Measurements from ENCODE around the gene SVEP1. TPM values are rescaled to one million over a fixed set of nuclear protein-coding genes. Genes with fewer than 3 reads are reported as not detected.

SVEP1 gene
- polyA plus RNA-seq, 1 of the 3 experiments (the other 2 are of a cell fraction): 0.10 TPM

DNA sequence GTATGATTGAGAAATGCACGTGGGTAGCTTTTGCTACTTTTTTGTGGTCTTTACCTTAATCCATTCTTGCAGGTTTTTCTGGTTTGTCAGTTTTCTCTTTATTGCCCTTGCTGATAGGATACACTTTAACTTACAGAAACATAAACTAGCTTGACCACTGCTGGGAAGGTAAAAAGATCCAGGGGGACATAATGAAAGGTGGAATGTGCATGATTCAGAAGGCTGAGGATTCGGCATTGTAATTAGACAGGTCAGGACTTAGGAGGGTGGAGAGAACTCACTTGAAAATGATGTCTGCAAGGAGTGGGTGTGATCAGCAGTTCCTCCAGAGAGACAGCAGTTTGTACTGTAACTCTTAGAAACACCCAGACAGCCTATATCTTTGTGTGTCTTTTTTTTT is 222.0 kb downstream of the SVEP1 start:
- ChIA-PET POLR2A (no interaction called here), CTCF (no interaction called here)
- no peak for DNase-seq
- no peaks in the 10 kb centered on the region for H3K79me2 ChIP-seq (ENCODE audit: insufficient read depth)
- no peaks in the 10 kb centered on the region for H3F3A ChIP-seq (replicated peaks; ENCODE audit: insufficient read depth)
- no peaks in the 10 kb centered on the region for H3K9me2 ChIP-seq
- 46% methylated on average over 2 of the region's 2 CpGs for WGBS (ENCODE audit: low lambda C conversion rate)
- H3K27ac ChIP-seq (ENCODE audit: low read depth in 2 of 2, low read length in 1 of 2): no peak overlapping the region
- TF ChIP-seq YY1 (IDR thresholded peaks at IDR 0.05; ENCODE audit: low read depth) (no peak), GATA2 (CRISPR knock-in tag; IDR thresholded peaks at IDR 0.05) (no peak), FOXM1 (IDR thresholded peaks at IDR 0.05; ENCODE audit: low read depth) (no peak), TCF12 (IDR thresholded peaks at IDR 0.05) (no peak), GABPA (IDR thresholded peaks at IDR 0.05; ENCODE audit: low read depth) (no peak), CHD2 (IDR thresholded peaks at IDR 0.05; ENCODE audit: low read length, partially characterized antibody) (no peak), TAF1 (IDR thresholded peaks at IDR 0.05; ENCODE audit: borderline replicate concordance, low read depth, low read length) (no peak), POLR2AphosphoS5 (IDR thresholded peaks at IDR 0.05; ENCODE audit: low read depth, low read length) (no peak)
- TF ChIP-seq, protein P1, sequence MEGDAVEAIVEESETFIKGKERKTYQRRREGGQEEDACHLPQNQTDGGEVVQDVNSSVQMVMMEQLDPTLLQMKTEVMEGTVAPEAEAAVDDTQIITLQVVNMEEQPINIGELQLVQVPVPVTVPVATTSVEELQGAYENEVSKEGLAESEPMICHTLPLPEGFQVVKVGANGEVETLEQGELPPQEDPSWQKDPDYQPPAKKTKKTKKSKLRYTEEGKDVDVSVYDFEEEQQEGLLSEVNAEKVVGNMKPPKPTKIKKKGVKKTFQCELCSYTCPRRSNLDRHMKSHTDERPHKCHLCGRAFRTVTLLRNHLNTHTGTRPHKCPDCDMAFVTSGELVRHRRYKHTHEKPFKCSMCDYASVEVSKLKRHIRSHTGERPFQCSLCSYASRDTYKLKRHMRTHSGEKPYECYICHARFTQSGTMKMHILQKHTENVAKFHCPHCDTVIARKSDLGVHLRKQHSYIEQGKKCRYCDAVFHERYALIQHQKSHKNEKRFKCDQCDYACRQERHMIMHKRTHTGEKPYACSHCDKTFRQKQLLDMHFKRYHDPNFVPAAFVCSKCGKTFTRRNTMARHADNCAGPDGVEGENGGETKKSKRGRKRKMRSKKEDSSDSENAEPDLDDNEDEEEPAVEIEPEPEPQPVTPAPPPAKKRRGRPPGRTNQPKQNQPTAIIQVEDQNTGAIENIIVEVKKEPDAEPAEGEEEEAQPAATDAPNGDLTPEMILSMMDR (IDR thresholded peaks at IDR 0.05): no peak
- no peak overlapping the region for H3K9ac ChIP-seq
- no peak overlapping the region for H3K4me3 ChIP-seq (ENCODE audit: low read depth in 2 of 2, low read length in 1 of 2)
- no peak overlapping the region for H2AFZ ChIP-seq (ENCODE audit: low read depth)
- no peaks in the 10 kb centered on the region for H3K4me1 ChIP-seq (ENCODE audit: control insufficient read depth in 1 of 2, insufficient read depth in 2 of 2, low read depth in 1 of 2, low read length in 1 of 2)
- no peaks in the 10 kb centered on the region for H3K27me3 ChIP-seq (ENCODE audit: insufficient read depth)
- no peak overlapping the region for H3K4me2 ChIP-seq
- H3K36me3 ChIP-seq (replicated peaks in 1 of 2; ENCODE audit: control insufficient read depth in 1 of 2, insufficient read depth in 2 of 2, low read length in 1 of 2): no peaks in the 10 kb centered on the region
- H3K9me3 ChIP-seq: no peaks in the 10 kb centered on the region
- H4K20me1 ChIP-seq (ENCODE audit: insufficient read depth): no peaks in the 10 kb centered on the region

DNA sequence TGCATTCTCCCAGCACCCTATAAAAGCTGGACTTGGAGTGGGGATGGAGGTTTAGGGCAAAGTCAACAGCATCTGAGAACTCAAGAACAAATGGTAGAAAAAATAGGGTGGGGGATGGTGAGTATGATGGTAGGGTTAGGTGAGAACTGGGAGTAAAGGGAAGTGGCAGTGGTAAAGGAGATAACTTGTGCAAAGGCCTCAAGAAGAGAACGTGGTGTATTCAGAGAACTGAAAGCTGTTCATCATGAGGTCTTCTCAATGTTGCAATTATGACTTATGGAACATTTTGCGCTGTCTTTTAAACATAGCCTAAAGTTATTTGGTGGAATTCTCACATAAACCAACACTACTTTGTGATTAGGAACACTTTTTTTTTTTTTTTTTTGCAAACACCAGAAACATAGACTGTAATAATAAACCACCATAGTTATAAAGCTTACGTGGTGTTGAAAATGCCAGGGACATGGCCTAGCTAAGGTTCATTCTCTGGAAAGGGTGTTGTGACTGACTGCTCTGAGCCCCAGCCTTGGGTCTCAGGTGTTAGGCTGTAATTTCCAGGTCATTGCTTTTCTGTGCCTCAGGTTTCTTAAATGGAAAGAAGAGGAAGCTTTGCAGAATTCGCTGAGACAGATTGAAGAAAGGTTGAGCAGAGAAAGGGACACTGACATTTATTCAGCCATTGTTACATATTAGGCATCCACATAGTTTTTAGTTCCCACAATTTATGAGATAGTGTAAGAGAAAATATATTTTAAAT is 222.7 kb downstream of the SVEP1 start:
- no peaks in the 10 kb centered on the region for H3K4me1 ChIP-seq (ENCODE audit: control insufficient read depth in 1 of 2, insufficient read depth in 2 of 2, low read depth in 1 of 2, low read length in 1 of 2)
- ChIA-PET POLR2A (no interaction called here), CTCF (no interaction called here)
- no peaks in the 10 kb centered on the region for H3K27me3 ChIP-seq (ENCODE audit: insufficient read depth)
- H2AFZ ChIP-seq (ENCODE audit: low read depth): no peak overlapping the region
- DNase-seq: no peak
- H3K9me2 ChIP-seq: no peaks in the 10 kb centered on the region
- TF ChIP-seq RXRA (IDR thresholded peaks at IDR 0.05; ENCODE audit: borderline replicate concordance, low read depth) (no peak), CHD2 (IDR thresholded peaks at IDR 0.05; ENCODE audit: low read length, partially characterized antibody) (no peak), JUND (IDR thresholded peaks at IDR 0.05) (no peak), TEAD4 (IDR thresholded peaks at IDR 0.05; ENCODE audit: borderline replicate concordance, insufficient read depth) (no peak), MXI1 (IDR thresholded peaks at IDR 0.05; ENCODE audit: low read depth, low read length) (no peak), FOXJ3 (CRISPR knock-in tag; IDR thresholded peaks at IDR 0.05) (no peak)
- TF ChIP-seq, protein P2, sequence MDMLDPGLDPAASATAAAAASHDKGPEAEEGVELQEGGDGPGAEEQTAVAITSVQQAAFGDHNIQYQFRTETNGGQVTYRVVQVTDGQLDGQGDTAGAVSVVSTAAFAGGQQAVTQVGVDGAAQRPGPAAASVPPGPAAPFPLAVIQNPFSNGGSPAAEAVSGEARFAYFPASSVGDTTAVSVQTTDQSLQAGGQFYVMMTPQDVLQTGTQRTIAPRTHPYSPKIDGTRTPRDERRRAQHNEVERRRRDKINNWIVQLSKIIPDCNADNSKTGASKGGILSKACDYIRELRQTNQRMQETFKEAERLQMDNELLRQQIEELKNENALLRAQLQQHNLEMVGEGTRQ (IDR thresholded peaks at IDR 0.05; ENCODE audit: borderline replicate concordance, low read depth, low read length): no peak
- TF ChIP-seq, protein P3, sequence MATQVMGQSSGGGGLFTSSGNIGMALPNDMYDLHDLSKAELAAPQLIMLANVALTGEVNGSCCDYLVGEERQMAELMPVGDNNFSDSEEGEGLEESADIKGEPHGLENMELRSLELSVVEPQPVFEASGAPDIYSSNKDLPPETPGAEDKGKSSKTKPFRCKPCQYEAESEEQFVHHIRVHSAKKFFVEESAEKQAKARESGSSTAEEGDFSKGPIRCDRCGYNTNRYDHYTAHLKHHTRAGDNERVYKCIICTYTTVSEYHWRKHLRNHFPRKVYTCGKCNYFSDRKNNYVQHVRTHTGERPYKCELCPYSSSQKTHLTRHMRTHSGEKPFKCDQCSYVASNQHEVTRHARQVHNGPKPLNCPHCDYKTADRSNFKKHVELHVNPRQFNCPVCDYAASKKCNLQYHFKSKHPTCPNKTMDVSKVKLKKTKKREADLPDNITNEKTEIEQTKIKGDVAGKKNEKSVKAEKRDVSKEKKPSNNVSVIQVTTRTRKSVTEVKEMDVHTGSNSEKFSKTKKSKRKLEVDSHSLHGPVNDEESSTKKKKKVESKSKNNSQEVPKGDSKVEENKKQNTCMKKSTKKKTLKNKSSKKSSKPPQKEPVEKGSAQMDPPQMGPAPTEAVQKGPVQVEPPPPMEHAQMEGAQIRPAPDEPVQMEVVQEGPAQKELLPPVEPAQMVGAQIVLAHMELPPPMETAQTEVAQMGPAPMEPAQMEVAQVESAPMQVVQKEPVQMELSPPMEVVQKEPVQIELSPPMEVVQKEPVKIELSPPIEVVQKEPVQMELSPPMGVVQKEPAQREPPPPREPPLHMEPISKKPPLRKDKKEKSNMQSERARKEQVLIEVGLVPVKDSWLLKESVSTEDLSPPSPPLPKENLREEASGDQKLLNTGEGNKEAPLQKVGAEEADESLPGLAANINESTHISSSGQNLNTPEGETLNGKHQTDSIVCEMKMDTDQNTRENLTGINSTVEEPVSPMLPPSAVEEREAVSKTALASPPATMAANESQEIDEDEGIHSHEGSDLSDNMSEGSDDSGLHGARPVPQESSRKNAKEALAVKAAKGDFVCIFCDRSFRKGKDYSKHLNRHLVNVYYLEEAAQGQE (IDR thresholded peaks at IDR 0.05; ENCODE audit: low read depth, low read length): no peak
- no peak overlapping the region for H3K4me2 ChIP-seq
- no peaks in the 10 kb centered on the region for H3K79me2 ChIP-seq (ENCODE audit: insufficient read depth)
- WGBS (ENCODE audit: low lambda C conversion rate): 50% methylated on average over 4 of the region's 4 CpGs
- no peaks in the 10 kb centered on the region for H3K9me3 ChIP-seq
- H3K9ac ChIP-seq: no peak overlapping the region
- no peak overlapping the region for H3K4me3 ChIP-seq (ENCODE audit: low read depth in 2 of 2, low read length in 1 of 2)
- H3K36me3 ChIP-seq (replicated peaks in 1 of 2; ENCODE audit: control insufficient read depth in 1 of 2, insufficient read depth in 2 of 2, low read length in 1 of 2): no peaks in the 10 kb centered on the region
- no peaks in the 10 kb centered on the region for H4K20me1 ChIP-seq (ENCODE audit: insufficient read depth)
- H3K27ac ChIP-seq (ENCODE audit: low read depth in 2 of 2, low read length in 1 of 2): no peak overlapping the region
- no peaks in the 10 kb centered on the region for H3F3A ChIP-seq (replicated peaks; ENCODE audit: insufficient read depth)

All from SK-N-SH (cell line).